GDM1 (cell line): ENCODE measurements around the gene MBD3L5.
A peak's percentile ranks its signal among the peaks of the same experiment; 100 is the strongest.
"Not testable (repeated sequence)": the region's sequence is repeated elsewhere in the genome, so short reads cannot be mapped to it uniquely, and the experiment has no call there.

ENCODE experiments used
- DNase-seq: peaks from one replicate; lab custom pipeline; 2025; lab: John Stamatoyannopoulos, UW

MBD3L5 gene

GRCh38 chr19:7030278-7030677, at the start of gene MBD3L5:
Gene MBD3L5, plus strand, starts transcription at chr19:7030578. Its CDS starts 34 bp downstream, at chr19:7030612.
- not testable (repeated sequence) for DNase-seq

- DNase-seq, result no peak
Observed at GRCh38 chr19:6983448-6983847, 46.9 kb upstream of the MBD3L5 start.

- no peak for DNase-seq
Observed at GRCh38 chr19:6987850-6988249, 42.5 kb upstream of the MBD3L5 start.

GRCh38 chr19:6988257-6988656, 42.1 kb upstream of the MBD3L5 start:
- no peak for DNase-seq

- DNase-seq, result no peak
Observed at GRCh38 chr19:6995054-6995453, 35.3 kb upstream of the MBD3L5 start.

- no peak for DNase-seq
Observed at GRCh38 chr19:6996810-6997209, 33.6 kb upstream of the MBD3L5 start.

GRCh38 chr19:6997679-6998445, 32.5 kb upstream of the MBD3L5 start:
- no peak for DNase-seq

- no peak for DNase-seq
Observed at GRCh38 chr19:6999933-7000332, 30.4 kb upstream of the MBD3L5 start.

- no peak for DNase-seq
Observed at GRCh38 chr19:7000333-7000732, 30.0 kb upstream of the MBD3L5 start.

- DNase-seq, result no peak
Observed at GRCh38 chr19:7000816-7001215, 29.6 kb upstream of the MBD3L5 start.

- peak; percentile 47 for DNase-seq
Observed at GRCh38 chr19:7004313-7004931, 26.0 kb upstream of the MBD3L5 start.

GRCh38 chr19:7006135-7006704, 24.2 kb upstream of the MBD3L5 start:
- no peak for DNase-seq

GRCh38 chr19:7007859-7008258, 22.5 kb upstream of the MBD3L5 start:
- DNase-seq, result no peak

- no peak for DNase-seq
Observed at GRCh38 chr19:7010722-7011593, 19.4 kb upstream of the MBD3L5 start.

GRCh38 chr19:7013678-7014077, 16.7 kb upstream of the MBD3L5 start:
- no peak for DNase-seq

GRCh38 chr19:7018828-7019227, 11.6 kb upstream of the MBD3L5 start:
- DNase-seq, result no peak

GRCh38 chr19:7021331-7021730, 9.0 kb upstream of the MBD3L5 start, which contains the start of gene MBD3L2B:
Gene MBD3L2B, minus strand, starts transcription at chr19:7021431. Its CDS starts 34 bp downstream, at chr19:7021397.
- DNase-seq, result not testable (repeated sequence)

GRCh38 chr19:7028790-7029189, 1.6 kb upstream of the MBD3L5 start:
- DNase-seq, result not testable (repeated sequence)

- DNase-seq, result not testable (repeated sequence)
Observed at GRCh38 chr19:7040079-7040478, 9.7 kb downstream of the MBD3L5 start, which contains the start of gene MBD3L4. Gene MBD3L4, minus strand, starts transcription at chr19:7040179. Its CDS starts 35 bp downstream, at chr19:7040144.

GRCh38 chr19:7041563-7041962, 11.2 kb downstream of the MBD3L5 start:
- DNase-seq, result not testable (repeated sequence)

GRCh38 chr19:7049021-7049420, 18.6 kb downstream of the MBD3L5 start, which contains the start of gene MBD3L2:
Gene MBD3L2, plus strand, starts transcription at chr19:7049321. Its CDS starts 53 bp downstream, at chr19:7049374.
- DNase-seq, result not testable (repeated sequence)

GRCh38 chr19:7051421-7051820, 21.0 kb downstream of the MBD3L5 start:
- DNase-seq, result not testable (repeated sequence)
